ENCODE measurements around the gene TUT4. TPM values are rescaled to one million over a fixed set of nuclear protein-coding genes. Genes with fewer than 3 reads are reported as not detected.

TUT4 gene
- total and polyA plus RNA-seq, 2 of the 4 experiments (the other 2 are of a cell fraction), result 10.9 to 40.0 TPM

DNA sequence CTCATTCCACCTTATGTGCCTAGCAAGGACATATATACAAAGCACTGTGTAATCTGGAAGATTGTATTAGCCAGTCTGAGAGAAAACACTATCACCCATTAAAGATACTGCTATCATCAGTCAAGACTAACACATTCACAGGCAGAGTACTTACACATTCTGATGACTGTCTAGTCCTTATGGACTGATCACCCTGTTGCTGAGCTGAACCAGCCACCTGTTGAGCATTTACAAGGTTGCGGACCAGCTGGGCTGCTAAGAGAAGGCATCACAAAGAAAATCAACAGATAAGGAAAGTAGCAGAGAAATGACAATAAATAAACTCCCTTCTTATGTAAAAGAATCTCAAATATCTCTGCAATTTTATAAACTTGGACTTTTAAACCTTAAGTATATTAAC is 117.7 kb downstream of the TUT4 start:
- H3K27me3 ChIP-seq (ENCODE audit: control insufficient read depth, insufficient read depth, low read length), result no peaks in the 10 kb centered on the region
- in situ Hi-C loops (cut with MboI; ENCODE audit: low sequenced_read_pairs) (no loop called here), intact Hi-C loops (cut with micrococcal nuclease) (no loop called here), dilution Hi-C loops (cut with HindIII; ENCODE audit: low sequenced_read_pairs, unreplicated experiment) (no loop called here)
- H2BK15ac ChIP-seq (ENCODE audit: low read depth, low read length), result no peak overlapping the region
- no peak overlapping the region for H2AFZ ChIP-seq (replicated peaks; ENCODE audit: low read length, poor library complexity)
- H4K5ac ChIP-seq (ENCODE audit: low read depth, low read length), result no peak overlapping the region
- H3K18ac ChIP-seq (ENCODE audit: low read depth, low read length), result no peak overlapping the region
- no peaks in the 10 kb centered on the region for H3K4me1 ChIP-seq (ENCODE audit: control insufficient read depth, insufficient read depth, low read length)
- H3K4ac ChIP-seq (ENCODE audit: low read depth, low read length), result no peak overlapping the region
- peaks cover 10% of the 10 kb centered on the region for H3K9me1 ChIP-seq (ENCODE audit: insufficient read depth, low read length)
- H3K4me2 ChIP-seq (ENCODE audit: low read depth, low read length), result no peak overlapping the region
- TF ChIP-seq, protein P1, sequence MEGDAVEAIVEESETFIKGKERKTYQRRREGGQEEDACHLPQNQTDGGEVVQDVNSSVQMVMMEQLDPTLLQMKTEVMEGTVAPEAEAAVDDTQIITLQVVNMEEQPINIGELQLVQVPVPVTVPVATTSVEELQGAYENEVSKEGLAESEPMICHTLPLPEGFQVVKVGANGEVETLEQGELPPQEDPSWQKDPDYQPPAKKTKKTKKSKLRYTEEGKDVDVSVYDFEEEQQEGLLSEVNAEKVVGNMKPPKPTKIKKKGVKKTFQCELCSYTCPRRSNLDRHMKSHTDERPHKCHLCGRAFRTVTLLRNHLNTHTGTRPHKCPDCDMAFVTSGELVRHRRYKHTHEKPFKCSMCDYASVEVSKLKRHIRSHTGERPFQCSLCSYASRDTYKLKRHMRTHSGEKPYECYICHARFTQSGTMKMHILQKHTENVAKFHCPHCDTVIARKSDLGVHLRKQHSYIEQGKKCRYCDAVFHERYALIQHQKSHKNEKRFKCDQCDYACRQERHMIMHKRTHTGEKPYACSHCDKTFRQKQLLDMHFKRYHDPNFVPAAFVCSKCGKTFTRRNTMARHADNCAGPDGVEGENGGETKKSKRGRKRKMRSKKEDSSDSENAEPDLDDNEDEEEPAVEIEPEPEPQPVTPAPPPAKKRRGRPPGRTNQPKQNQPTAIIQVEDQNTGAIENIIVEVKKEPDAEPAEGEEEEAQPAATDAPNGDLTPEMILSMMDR (conservative IDR thresholded peaks at IDR 0.05; ENCODE audit: low read depth, low read length), result no peak
- TF ChIP-seq RFX5 (IDR thresholded peaks at IDR 0.05; ENCODE audit: low read depth, low read length), result no peak
- no peak for TF ChIP-seq RAD21 (IDR thresholded peaks at IDR 0.05; ENCODE audit: low read length)
- TF ChIP-seq MXI1 (IDR thresholded peaks at IDR 0.05; ENCODE audit: borderline replicate concordance, low read depth, low read length), result no peak
- no peak for TF ChIP-seq SMC3 (IDR thresholded peaks at IDR 0.05; ENCODE audit: low read depth, low read length)
- TF ChIP-seq, protein P2, sequence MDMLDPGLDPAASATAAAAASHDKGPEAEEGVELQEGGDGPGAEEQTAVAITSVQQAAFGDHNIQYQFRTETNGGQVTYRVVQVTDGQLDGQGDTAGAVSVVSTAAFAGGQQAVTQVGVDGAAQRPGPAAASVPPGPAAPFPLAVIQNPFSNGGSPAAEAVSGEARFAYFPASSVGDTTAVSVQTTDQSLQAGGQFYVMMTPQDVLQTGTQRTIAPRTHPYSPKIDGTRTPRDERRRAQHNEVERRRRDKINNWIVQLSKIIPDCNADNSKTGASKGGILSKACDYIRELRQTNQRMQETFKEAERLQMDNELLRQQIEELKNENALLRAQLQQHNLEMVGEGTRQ (IDR thresholded peaks at IDR 0.05; ENCODE audit: low read depth, low read length), result no peak
- TF ChIP-seq CHD1 (IDR thresholded peaks at IDR 0.05; ENCODE audit: low read depth, low read length), result no peak
- TF ChIP-seq NFE2L2 (IDR thresholded peaks at IDR 0.05; ENCODE audit: low read depth, low read length), result no peak
- TF ChIP-seq FOS (IDR thresholded peaks at IDR 0.05; ENCODE audit: low read depth, low read length), result no peak
- TF ChIP-seq, protein P3, sequence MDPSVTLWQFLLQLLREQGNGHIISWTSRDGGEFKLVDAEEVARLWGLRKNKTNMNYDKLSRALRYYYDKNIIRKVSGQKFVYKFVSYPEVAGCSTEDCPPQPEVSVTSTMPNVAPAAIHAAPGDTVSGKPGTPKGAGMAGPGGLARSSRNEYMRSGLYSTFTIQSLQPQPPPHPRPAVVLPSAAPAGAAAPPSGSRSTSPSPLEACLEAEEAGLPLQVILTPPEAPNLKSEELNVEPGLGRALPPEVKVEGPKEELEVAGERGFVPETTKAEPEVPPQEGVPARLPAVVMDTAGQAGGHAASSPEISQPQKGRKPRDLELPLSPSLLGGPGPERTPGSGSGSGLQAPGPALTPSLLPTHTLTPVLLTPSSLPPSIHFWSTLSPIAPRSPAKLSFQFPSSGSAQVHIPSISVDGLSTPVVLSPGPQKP (IDR thresholded peaks at IDR 0.05; ENCODE audit: borderline replicate concordance, low read depth, low read length), result no peak
- TF ChIP-seq MAFK (IDR thresholded peaks at IDR 0.05; ENCODE audit: low read depth, low read length), result no peak
- no peak for TF ChIP-seq RCOR1 (IDR thresholded peaks at IDR 0.05; ENCODE audit: insufficient replicate concordance, low read length)
- TF ChIP-seq CEBPB (IDR thresholded peaks at IDR 0.05; ENCODE audit: low read depth, low read length), result no peak
- no peak for TF ChIP-seq BHLHE40 (IDR thresholded peaks at IDR 0.05; ENCODE audit: low read depth, low read length)
- no peak for TF ChIP-seq POLR2A (IDR thresholded peaks at IDR 0.05; ENCODE audit: low read depth, low read length)
- no peak for TF ChIP-seq MAZ (IDR thresholded peaks at IDR 0.05; ENCODE audit: borderline replicate concordance, low read depth, low read length)
- H2AK9ac ChIP-seq (replicated peaks; ENCODE audit: low read depth, low read length, poor library complexity), result no peak overlapping the region
- H2BK20ac ChIP-seq (ENCODE audit: low read depth, low read length), result no peak overlapping the region
- no peak overlapping the region for H3K56ac ChIP-seq (ENCODE audit: extremely low read depth, insufficient read depth, low read length)
- H4K91ac ChIP-seq (ENCODE audit: insufficient read depth, low read depth, low read length), result no peak overlapping the region
- H4K8ac ChIP-seq (ENCODE audit: low read depth in 2 of 2, low read length in 2 of 2), result no peak overlapping the region
- H3K9me3 ChIP-seq (ENCODE audit: control insufficient read depth, insufficient read depth, low read length), result no peaks in the 10 kb centered on the region
- no peak overlapping the region for H3K23ac ChIP-seq (ENCODE audit: low read depth, low read length)
- ATAC-seq (ENCODE audit: low read depth), result no peak
- H2AK5ac ChIP-seq (ENCODE audit: low read depth, low read length), result no peak overlapping the region
- no peak for DNase-seq
- no peak overlapping the region for H3K27ac ChIP-seq (ENCODE audit: insufficient read depth, low read length)
- no peaks in the 10 kb centered on the region for H4K20me1 ChIP-seq (ENCODE audit: insufficient read depth, low read length)
- no peak overlapping the region for H3K14ac ChIP-seq (replicated peaks; ENCODE audit: low read depth, low read length)
- no peak overlapping the region for H2BK5ac ChIP-seq (ENCODE audit: low read depth, low read length, poor library complexity, severe bottlenecking)
- no peak overlapping the region for H2BK120ac ChIP-seq (ENCODE audit: low read depth, low read length)
- BruUV-seq (replicated peaks), result no TSS peak
- peaks cover 0 to 3% of the 10 kb centered on the region in 2 experiments; a peak in 3 of 4 replicates for H3K79me1 ChIP-seq (ENCODE audit: low read depth in 1 of 2, low read length in 2 of 2)
- ChIA-PET CTCF (no interaction called here), POLR2A (ENCODE audit: unreplicated experiment) (no interaction called here)
- peaks cover 23% of the 10 kb centered on the region for H3K36me3 ChIP-seq (ENCODE audit: control insufficient read depth, insufficient read depth, low read length)
- H3K4me3 ChIP-seq (ENCODE audit: insufficient read depth, low read depth, low read length), result no peak overlapping the region
- no CpG with 5 or more reads among the region's 1 CpG for WGBS, 2 experiments (ENCODE audit: extremely low coverage in 2 of 2, insufficient read length in 1 of 2)
- no peak overlapping the region for H3K9ac ChIP-seq (ENCODE audit: low read depth, low read length)
